T47D (cell line): ENCODE measurements around the gene TRAPPC6A.
"Not testable (repeated sequence)": the region's sequence is repeated elsewhere in the genome, so short reads cannot be mapped to it uniquely, and the experiment has no call there.

Source experiments
- DNase-seq, 2 experiments: peaks; one replicate each; pipeline versions ENCODE4 v3.0.0 to v3.0.0-alpha.2; 2011 to 2012; ENCODE audit warnings: low read depth in 1 of 2, low spot score in 1 of 2
- JUND ChIP-seq: IDR thresholded peaks from 2 replicates; pipeline ENCODE4 v1.6.1; 2012; ENCODE audit warnings: low read depth
- in situ Hi-C: cut with HindIII; loops from 2 replicates; pipeline ENCODE4 v1.10.0; 2016; ENCODE audit warnings: low sequenced_read_pairs, low pct_unique_long_range_greater_than_20kb

Gene TRAPPC6A

GRCh38 chr19:45123440-45123850 lies 54.6 kb downstream of the TRAPPC6A start:
- TF ChIP-seq JUND: 0 out of 2 replicates have a peak, but pooled peaks have one; percentile 42
- DNase-seq: peak in 1 of 2 experiments; percentile 94
- in situ Hi-C loops: no loop called here

- no peak for DNase-seq
- TF ChIP-seq JUND: no peak
- in situ Hi-C loops: no loop called here
Measured at GRCh38 chr19:45122832-45123231, 55.2 kb downstream of the TRAPPC6A start.

- DNase-seq: peak in 1 of 2 experiments; percentile 74
- TF ChIP-seq JUND: no peak
- in situ Hi-C loops: no loop called here
Measured at GRCh38 chr19:45121827-45122345, 56.2 kb downstream of the TRAPPC6A start.

- TF ChIP-seq JUND: no peak
- in situ Hi-C loops: no loop called here
Measured at GRCh38 chr19:45119582-45119981, 58.5 kb downstream of the TRAPPC6A start.

GRCh38 chr19:45118591-45119355 lies 59.3 kb downstream of the TRAPPC6A start:
- not testable (repeated sequence) for DNase-seq

More at GRCh38 chr19:45119582-45119981, 58.5 kb downstream of the TRAPPC6A start:
- DNase-seq: no peak

GRCh38 chr19:45118106-45118505 lies 59.9 kb downstream of the TRAPPC6A start:
- no peak for DNase-seq
- in situ Hi-C loops: no loop called here
- TF ChIP-seq JUND: no peak

More at GRCh38 chr19:45118591-45119355, 59.3 kb downstream of the TRAPPC6A start:
- in situ Hi-C loops: not testable (repeated sequence)

- in situ Hi-C loops: no loop called here
Measured at GRCh38 chr19:45117671-45118070, 60.4 kb downstream of the TRAPPC6A start.

GRCh38 chr19:45117167-45117594 lies 60.9 kb downstream of the TRAPPC6A start:
- peak in 1 of 2 experiments; percentile 52 for DNase-seq
- TF ChIP-seq JUND: no peak
- in situ Hi-C loops: no loop called here

More at GRCh38 chr19:45117671-45118070, 60.4 kb downstream of the TRAPPC6A start:
- DNase-seq: peak in 1 of 2 experiments; percentile 79
- no peak for TF ChIP-seq JUND

GRCh38 chr19:45115809-45116615 lies 62.0 kb downstream of the TRAPPC6A start:
- no peak for DNase-seq
- in situ Hi-C loops: no loop called here
- no peak for TF ChIP-seq JUND

- in situ Hi-C loops: no loop called here
- no peak for TF ChIP-seq JUND
- no peak for DNase-seq
Measured at GRCh38 chr19:45114116-45114515, 63.9 kb downstream of the TRAPPC6A start.

GRCh38 chr19:45113628-45114027 lies 64.4 kb downstream of the TRAPPC6A start:
- DNase-seq: peak in 1 of 2 experiments; percentile 58
- no peak for TF ChIP-seq JUND
- in situ Hi-C loops: no loop called here
